ENCODE data around the gene CACNA1B.
"Not testable (repeated sequence)": the region's sequence is repeated elsewhere in the genome, so short reads cannot be mapped to it uniquely, and the experiment has no call there.

Gene CACNA1B

GRCh38 chr9:138099803-138100598 is 222.4 kb downstream of the CACNA1B start:
- DNase-seq (ENCODE audit: low spot score) = peak; percentile 96

- DNase-seq (ENCODE audit: low spot score) = peak; percentile 35
These were observed 223.2 kb downstream of the CACNA1B start for GRCh38 chr9:138100711-138101350.

GRCh38 chr9:138101444-138102234 is 224.1 kb downstream of the CACNA1B start:
- no peak for DNase-seq (ENCODE audit: low spot score)

GRCh38 chr9:138102246-138103051 is 224.9 kb downstream of the CACNA1B start:
- DNase-seq (ENCODE audit: low spot score) = no peak

GRCh38 chr9:138103111-138103848 is 225.7 kb downstream of the CACNA1B start:
- DNase-seq (ENCODE audit: low spot score) = no peak

GRCh38 chr9:138103849-138104206 is 226.2 kb downstream of the CACNA1B start:
- no peak for DNase-seq (ENCODE audit: low spot score)

GRCh38 chr9:138104251-138105122 is 226.9 kb downstream of the CACNA1B start:
- DNase-seq (ENCODE audit: low spot score) = peak; percentile 30

- no peak for DNase-seq (ENCODE audit: low spot score)
These were observed 227.5 kb downstream of the CACNA1B start for GRCh38 chr9:138105123-138105415.

- DNase-seq (ENCODE audit: low spot score) = no peak
These were observed 228.3 kb downstream of the CACNA1B start for GRCh38 chr9:138105561-138106505.

GRCh38 chr9:138107039-138107438 is 229.5 kb downstream of the CACNA1B start:
- not testable (repeated sequence) for DNase-seq (ENCODE audit: low spot score)

GRCh38 chr9:138111607-138112006 is 234.0 kb downstream of the CACNA1B start:
- no peak for DNase-seq (ENCODE audit: low spot score)

GRCh38 chr9:138112090-138112748 is 234.6 kb downstream of the CACNA1B start:
- no peak for DNase-seq (ENCODE audit: low spot score)

GRCh38 chr9:138112791-138113600 is 235.4 kb downstream of the CACNA1B start:
- no peak for DNase-seq (ENCODE audit: low spot score)

- DNase-seq (ENCODE audit: low spot score) = peak; percentile 35
These were observed 236.2 kb downstream of the CACNA1B start for GRCh38 chr9:138113701-138114325.

GRCh38 chr9:138114501-138115245 is 237.1 kb downstream of the CACNA1B start:
- DNase-seq (ENCODE audit: low spot score) = no peak

- DNase-seq (ENCODE audit: low spot score) = no peak
These were observed 237.9 kb downstream of the CACNA1B start for GRCh38 chr9:138115506-138115905.

- DNase-seq (ENCODE audit: low spot score) = no peak
These were observed 238.9 kb downstream of the CACNA1B start for GRCh38 chr9:138116521-138116920.

Measured in cerebellar cortex (tissue), 1 donor.